SU-DHL-6 (cell line): ENCODE results near the gene ADAMTS7.
"Not testable (repeated sequence)": the region's sequence is repeated elsewhere in the genome, so short reads cannot be mapped to it uniquely, and the experiment has no call there.

Experiments
- H2AFZ ChIP-seq: fragments of 200-600 bp; sonication (generic); 2 replicates; pipeline ENCODE4 v1.6.1; 2014; ENCODE audit warnings: low read depth, mild to moderate bottlenecking, moderate library complexity, mixed read lengths, antibody characterized with exemption, low read length; ENCODE audit not compliant: severe bottlenecking
- H3F3A ChIP-seq: fragments of 200-600 bp; shearing (Covaris generic); 2 replicates; pipeline ENCODE4 v1.6.0; 2016; ENCODE audit warnings: antibody characterized with exemption, mild to moderate bottlenecking; ENCODE audit not compliant: insufficient read depth
- H3K27ac ChIP-seq: fragments of 200-600 bp; sonication (generic); 2 replicates; pipeline ENCODE4 v1.5.1; 2016; ENCODE audit warnings: low read depth, mild to moderate bottlenecking, low read length, moderate library complexity, mixed read lengths
- H3K27me3 ChIP-seq: fragments of 200-600 bp; sonication (generic), shearing (Covaris generic); 2 replicates; pipeline ENCODE4 v1.6.0; 2014; ENCODE audit warnings: mild to moderate bottlenecking, low read length
- H3K36me3 ChIP-seq: fragments of 200-600 bp; sonication (generic); 2 replicates; pipeline ENCODE4 v1.6.1; 2014; ENCODE audit warnings: mild to moderate bottlenecking, low read length, mixed read lengths
- H3K4me2 ChIP-seq: fragments of 300-600, 200-600 bp; shearing (Covaris generic), sonication (generic); 2 replicates; pipeline ENCODE4 v1.6.0; 2014; ENCODE audit warnings: low read length, low read depth, mild to moderate bottlenecking; ENCODE audit not compliant: poor library complexity, severe bottlenecking
- H3K4me3 ChIP-seq: fragments of 200-600 bp; sonication (generic); 2 replicates; pipeline ENCODE4 v1.5.1; 2014; ENCODE audit warnings: antibody characterized with exemption, low read length, mild to moderate bottlenecking, mixed read lengths; ENCODE audit not compliant: insufficient read depth, poor library complexity, severe bottlenecking
- H3K79me2 ChIP-seq: fragments of 200-600 bp; sonication (generic); 2 replicates; pipeline ENCODE4 v1.6.1; 2014; ENCODE audit warnings: mild to moderate bottlenecking, low read length, moderate library complexity; ENCODE audit not compliant: insufficient read depth
- H3K9ac ChIP-seq: fragments of 200-600 bp; sonication (generic); 2 replicates; pipeline ENCODE4 v1.7.0; 2014; ENCODE audit warnings: mild to moderate bottlenecking, low read length
- H3K9me2 ChIP-seq: fragments of 200-600 bp; sonication (generic); replicated peaks from 2 replicates; pipeline ENCODE4 v1.6.1; 2014; ENCODE audit warnings: low read length; ENCODE audit not compliant: insufficient read depth
- H3K9me3 ChIP-seq: fragments of 200-600 bp; sonication (generic); 2 replicates; pipeline ENCODE4 v1.6.1; 2014; ENCODE audit warnings: low read length, mixed read lengths; ENCODE audit not compliant: insufficient read depth
- H4K20me1 ChIP-seq: fragments of 200-600 bp; sonication (generic); 2 replicates; pipeline ENCODE4 v1.6.1; 2014; ENCODE audit warnings: low read depth, mild to moderate bottlenecking, antibody characterized with exemption, low read length, moderate library complexity, mixed read lengths
- CTCF ChIP-seq: fragments of 200-600 bp; sonication (generic); IDR thresholded peaks from one replicate; pipeline ENCODE4 v1.5.1; 2017; ENCODE audit warnings: antibody characterized with exemption, mild to moderate bottlenecking, low read length, moderate library complexity; ENCODE audit not compliant: insufficient read depth, poor library complexity, severe bottlenecking
- EZH2phosphoT487 ChIP-seq: fragments of 200-600 bp; sonication (generic), shearing (Covaris generic); conservative IDR thresholded peaks from 2 replicates; pipeline ENCODE4 v1.6.1; 2018; ENCODE audit warnings: mild to moderate bottlenecking, antibody characterized with exemption, low read length, moderate library complexity, mixed read lengths

ADAMTS7 gene

GRCh38 chr15:78766041-78766440 lies 45.2 kb downstream of the ADAMTS7 start:
- Histone ChIP-seq H3K79me2 (no peaks in the 10 kb centered on the region), H3K9me3 (no peaks in the 10 kb centered on the region), H4K20me1 (no peaks in the 10 kb centered on the region), H2AFZ (no peak overlapping the region), H3K4me2 (no peak overlapping the region), H3K9me2 (no peaks in the 10 kb centered on the region), H3K27me3 (no peaks in the 10 kb centered on the region), H3K27ac (no peak overlapping the region), H3K9ac (no peak overlapping the region), H3K36me3 (no peaks in the 10 kb centered on the region), H3K4me3 (no peak overlapping the region), H3F3A (no peaks in the 10 kb centered on the region)
- TF ChIP-seq EZH2phosphoT487 (no peak), CTCF (no peak)

GRCh38 chr15:78765154-78765860 lies 46.0 kb downstream of the ADAMTS7 start:
- not testable (repeated sequence) for H2AFZ ChIP-seq, H4K20me1 ChIP-seq, H3K36me3 ChIP-seq, H3K9me3 ChIP-seq, H3K27me3 ChIP-seq, H3K4me3 ChIP-seq, H3K27ac ChIP-seq, H3K79me2 ChIP-seq, H3K9ac ChIP-seq, H3K4me2 ChIP-seq, H3K9me2 ChIP-seq, H3F3A ChIP-seq

- H3K9me3 ChIP-seq, H3K4me2 ChIP-seq, H3K79me2 ChIP-seq, H2AFZ ChIP-seq, H3K4me3 ChIP-seq, H3K9me2 ChIP-seq, H3F3A ChIP-seq, H3K36me3 ChIP-seq, H3K9ac ChIP-seq, H4K20me1 ChIP-seq, H3K27me3 ChIP-seq, H3K27ac ChIP-seq: not testable (repeated sequence)
These were observed 46.7 kb downstream of the ADAMTS7 start for GRCh38 chr15:78764340-78765153.

GRCh38 chr15:78763796-78764241 lies 47.4 kb downstream of the ADAMTS7 start:
- no peaks in the 10 kb centered on the region for H3K27me3 ChIP-seq
- H3K9me2 ChIP-seq = no peaks in the 10 kb centered on the region
- no peaks in the 10 kb centered on the region for H3K36me3 ChIP-seq
- H3K27ac ChIP-seq = no peak overlapping the region
- no peaks in the 10 kb centered on the region for H3K9me3 ChIP-seq
- H3K4me3 ChIP-seq = no peak overlapping the region
- H3K9ac ChIP-seq = no peak overlapping the region
- no peaks in the 10 kb centered on the region for H3F3A ChIP-seq
- no peak for TF ChIP-seq EZH2phosphoT487
- TF ChIP-seq CTCF = no peak
- no peaks in the 10 kb centered on the region for H3K79me2 ChIP-seq
- no peaks in the 10 kb centered on the region for H4K20me1 ChIP-seq
- no peak overlapping the region for H3K4me2 ChIP-seq
- no peak overlapping the region for H2AFZ ChIP-seq
